ENCODE results near the gene P2RX5.

P2RX5 gene

DNA sequence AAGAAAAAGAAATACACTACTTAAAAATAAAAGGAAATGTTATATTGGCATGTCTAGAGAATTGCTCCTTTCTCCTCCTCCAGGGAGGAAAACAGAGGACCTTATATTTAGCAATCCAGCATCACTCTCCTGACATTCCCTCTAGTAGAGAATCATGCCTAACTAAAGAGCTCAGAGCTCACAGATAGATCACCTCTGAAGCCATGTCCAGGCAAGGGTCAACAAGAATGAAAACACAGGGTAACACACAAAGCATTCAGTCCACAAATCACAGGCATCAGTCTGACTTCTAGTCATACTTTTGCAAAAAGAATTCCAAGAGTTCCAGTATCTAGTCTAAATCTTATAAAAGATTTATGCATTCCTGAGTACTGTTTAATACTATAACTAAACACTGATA is 23.3 kb upstream of the P2RX5 start:
- TF ChIP-seq TEAD4 (IDR thresholded peaks at IDR 0.05) (no peak), TCF12 (IDR thresholded peaks at IDR 0.05; ENCODE audit: low read depth) (no peak)

DNA sequence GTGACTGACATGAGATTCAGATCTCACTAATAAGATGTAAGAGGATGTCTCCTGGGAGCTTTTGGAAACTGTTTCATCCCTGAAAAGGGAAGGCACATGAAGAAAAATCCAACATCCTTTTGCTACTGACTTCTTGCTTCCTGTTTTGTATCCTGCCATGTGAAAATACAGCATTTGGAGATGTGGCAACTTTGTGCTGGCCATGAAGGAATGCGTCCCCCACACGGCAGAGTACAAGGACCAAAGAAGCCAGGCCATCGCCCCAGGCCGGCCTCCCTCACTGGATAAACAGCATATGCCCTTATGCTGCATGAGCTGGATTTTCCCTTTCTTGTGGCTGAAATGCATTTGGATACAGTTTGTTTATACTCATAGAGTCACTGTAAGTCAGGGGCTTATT is 22.2 kb upstream of the P2RX5 start:
- TF ChIP-seq NFIC (IDR thresholded peaks at IDR 0.05) (no peak), RAD21 (IDR thresholded peaks at IDR 0.05; ENCODE audit: low read depth) (no peak), ZBTB7A (IDR thresholded peaks at IDR 0.05; ENCODE audit: low read depth) (no peak), EGR1 (IDR thresholded peaks at IDR 0.05) (no peak), YY1 (IDR thresholded peaks at IDR 0.05; ENCODE audit: low read depth) (no peak)
- TF ChIP-seq, protein P1, sequence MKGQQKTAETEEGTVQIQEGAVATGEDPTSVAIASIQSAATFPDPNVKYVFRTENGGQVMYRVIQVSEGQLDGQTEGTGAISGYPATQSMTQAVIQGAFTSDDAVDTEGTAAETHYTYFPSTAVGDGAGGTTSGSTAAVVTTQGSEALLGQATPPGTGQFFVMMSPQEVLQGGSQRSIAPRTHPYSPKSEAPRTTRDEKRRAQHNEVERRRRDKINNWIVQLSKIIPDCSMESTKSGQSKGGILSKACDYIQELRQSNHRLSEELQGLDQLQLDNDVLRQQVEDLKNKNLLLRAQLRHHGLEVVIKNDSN (IDR thresholded peaks at IDR 0.05): no peak

DNA sequence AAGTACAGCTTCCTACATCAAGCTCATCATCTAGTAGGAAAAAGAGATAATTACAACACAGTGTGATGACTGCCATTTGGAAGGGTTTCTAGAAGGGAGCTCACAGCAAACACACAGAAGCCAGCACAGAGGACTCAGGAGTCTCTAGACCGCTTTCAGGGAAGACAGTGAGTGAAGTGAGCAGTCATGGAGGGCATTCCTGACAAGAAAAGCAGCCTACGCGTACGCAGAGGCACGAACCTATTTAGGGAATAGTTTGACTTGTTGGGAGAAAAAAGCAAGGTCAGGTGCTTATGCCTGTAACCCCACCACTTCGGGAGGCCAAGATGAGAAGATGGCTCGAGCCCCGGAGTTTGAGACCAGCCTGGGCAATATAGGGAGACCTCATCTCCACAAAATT is 19.3 kb upstream of the P2RX5 start:
- TF ChIP-seq EP300 (IDR thresholded peaks at IDR 0.05; ENCODE audit: borderline replicate concordance) (no peak), FOXM1 (IDR thresholded peaks at IDR 0.05; ENCODE audit: borderline replicate concordance, low read depth) (no peak), YY1 (IDR thresholded peaks at IDR 0.05; ENCODE audit: low read depth) (no peak), CEBPB (IDR thresholded peaks at IDR 0.05) (no peak), CREB1 (IDR thresholded peaks at IDR 0.05; ENCODE audit: low read depth) (no peak)

DNA sequence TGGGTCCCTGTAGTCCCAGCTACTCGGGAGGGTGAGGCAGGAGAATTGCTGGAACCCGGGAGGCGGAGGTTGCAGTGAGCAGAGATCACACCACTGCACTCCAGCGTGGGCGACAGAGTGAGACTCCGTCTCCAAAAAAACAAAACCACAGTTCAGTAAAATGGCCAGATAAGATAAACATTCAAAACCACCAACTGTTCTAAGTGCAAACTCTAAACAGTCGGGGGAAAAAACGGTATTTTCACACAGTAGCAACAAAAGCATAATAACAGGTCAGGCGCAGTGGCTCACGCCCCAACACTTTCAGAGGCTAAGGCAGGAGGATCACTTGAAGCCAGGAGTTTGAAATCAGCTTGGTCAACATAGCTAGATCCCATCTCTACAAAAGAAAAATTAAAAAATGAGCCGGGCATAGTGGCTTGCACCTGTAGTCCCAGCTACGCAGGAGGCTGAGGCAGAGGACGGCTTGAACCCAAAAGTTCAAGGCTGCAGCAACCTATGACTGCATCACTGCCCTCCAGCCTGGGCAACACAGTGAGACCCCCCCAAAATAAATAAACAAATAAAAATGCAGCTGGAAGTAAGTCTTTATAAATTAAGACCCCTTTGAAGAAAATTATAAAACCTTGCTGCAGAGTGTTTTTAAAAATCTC is 17.0 kb upstream of the P2RX5 start:
- TF ChIP-seq EGR1 (IDR thresholded peaks at IDR 0.05) (no peak), TAF1 (IDR thresholded peaks at IDR 0.05; ENCODE audit: low read depth) (no peak), EP300 (IDR thresholded peaks at IDR 0.05; ENCODE audit: borderline replicate concordance) (no peak), RAD21 (IDR thresholded peaks at IDR 0.05; ENCODE audit: low read depth) (no peak)
- TF ChIP-seq, protein P2, sequence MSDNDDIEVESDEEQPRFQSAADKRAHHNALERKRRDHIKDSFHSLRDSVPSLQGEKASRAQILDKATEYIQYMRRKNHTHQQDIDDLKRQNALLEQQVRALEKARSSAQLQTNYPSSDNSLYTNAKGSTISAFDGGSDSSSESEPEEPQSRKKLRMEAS (IDR thresholded peaks at IDR 0.05): no peak
- TF ChIP-seq, protein P1 (IDR thresholded peaks at IDR 0.05): no peak
- TF ChIP-seq, protein P3, sequence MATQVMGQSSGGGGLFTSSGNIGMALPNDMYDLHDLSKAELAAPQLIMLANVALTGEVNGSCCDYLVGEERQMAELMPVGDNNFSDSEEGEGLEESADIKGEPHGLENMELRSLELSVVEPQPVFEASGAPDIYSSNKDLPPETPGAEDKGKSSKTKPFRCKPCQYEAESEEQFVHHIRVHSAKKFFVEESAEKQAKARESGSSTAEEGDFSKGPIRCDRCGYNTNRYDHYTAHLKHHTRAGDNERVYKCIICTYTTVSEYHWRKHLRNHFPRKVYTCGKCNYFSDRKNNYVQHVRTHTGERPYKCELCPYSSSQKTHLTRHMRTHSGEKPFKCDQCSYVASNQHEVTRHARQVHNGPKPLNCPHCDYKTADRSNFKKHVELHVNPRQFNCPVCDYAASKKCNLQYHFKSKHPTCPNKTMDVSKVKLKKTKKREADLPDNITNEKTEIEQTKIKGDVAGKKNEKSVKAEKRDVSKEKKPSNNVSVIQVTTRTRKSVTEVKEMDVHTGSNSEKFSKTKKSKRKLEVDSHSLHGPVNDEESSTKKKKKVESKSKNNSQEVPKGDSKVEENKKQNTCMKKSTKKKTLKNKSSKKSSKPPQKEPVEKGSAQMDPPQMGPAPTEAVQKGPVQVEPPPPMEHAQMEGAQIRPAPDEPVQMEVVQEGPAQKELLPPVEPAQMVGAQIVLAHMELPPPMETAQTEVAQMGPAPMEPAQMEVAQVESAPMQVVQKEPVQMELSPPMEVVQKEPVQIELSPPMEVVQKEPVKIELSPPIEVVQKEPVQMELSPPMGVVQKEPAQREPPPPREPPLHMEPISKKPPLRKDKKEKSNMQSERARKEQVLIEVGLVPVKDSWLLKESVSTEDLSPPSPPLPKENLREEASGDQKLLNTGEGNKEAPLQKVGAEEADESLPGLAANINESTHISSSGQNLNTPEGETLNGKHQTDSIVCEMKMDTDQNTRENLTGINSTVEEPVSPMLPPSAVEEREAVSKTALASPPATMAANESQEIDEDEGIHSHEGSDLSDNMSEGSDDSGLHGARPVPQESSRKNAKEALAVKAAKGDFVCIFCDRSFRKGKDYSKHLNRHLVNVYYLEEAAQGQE (IDR thresholded peaks at IDR 0.05; ENCODE audit: low read depth): no peak

DNA sequence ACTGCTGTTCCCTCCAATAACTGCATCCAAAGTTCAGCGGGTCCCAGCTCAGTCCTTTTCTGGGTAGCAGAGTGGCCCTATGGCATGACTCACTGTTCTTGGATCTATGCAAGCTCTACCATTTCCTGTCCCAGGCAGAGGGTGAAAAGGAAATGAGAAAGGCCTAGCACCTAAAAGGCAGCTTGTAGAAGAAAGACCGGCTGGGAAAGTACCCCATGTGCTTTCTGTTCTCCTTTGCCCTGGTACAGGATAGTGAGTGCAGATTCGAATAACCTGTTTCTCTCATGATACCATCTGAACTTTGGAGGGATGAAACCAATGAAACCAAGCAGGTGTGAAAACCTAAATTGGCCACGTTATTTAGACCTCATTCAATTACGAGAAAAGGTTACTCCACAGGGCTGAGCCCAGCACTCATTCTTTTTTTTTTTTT is 15.0 kb upstream of the P2RX5 start:
- no peak for TF ChIP-seq TEAD4 (IDR thresholded peaks at IDR 0.05)
- no peak for TF ChIP-seq CEBPB (IDR thresholded peaks at IDR 0.05)
- no peak for TF ChIP-seq EGR1 (IDR thresholded peaks at IDR 0.05)
- no peak for TF ChIP-seq TCF12 (IDR thresholded peaks at IDR 0.05; ENCODE audit: low read depth)
- no peak for TF ChIP-seq CREB1 (IDR thresholded peaks at IDR 0.05; ENCODE audit: low read depth)
- no peak for TF ChIP-seq ZBTB7A (IDR thresholded peaks at IDR 0.05; ENCODE audit: low read depth)
- no peak for TF ChIP-seq YY1 (IDR thresholded peaks at IDR 0.05; ENCODE audit: low read depth)
- TF ChIP-seq NFIC (IDR thresholded peaks at IDR 0.05): no peak
- TF ChIP-seq, protein P2 (IDR thresholded peaks at IDR 0.05): no peak
- TF ChIP-seq TAF1 (IDR thresholded peaks at IDR 0.05; ENCODE audit: low read depth): no peak
- no peak for TF ChIP-seq FOXM1 (IDR thresholded peaks at IDR 0.05; ENCODE audit: borderline replicate concordance, low read depth)

DNA sequence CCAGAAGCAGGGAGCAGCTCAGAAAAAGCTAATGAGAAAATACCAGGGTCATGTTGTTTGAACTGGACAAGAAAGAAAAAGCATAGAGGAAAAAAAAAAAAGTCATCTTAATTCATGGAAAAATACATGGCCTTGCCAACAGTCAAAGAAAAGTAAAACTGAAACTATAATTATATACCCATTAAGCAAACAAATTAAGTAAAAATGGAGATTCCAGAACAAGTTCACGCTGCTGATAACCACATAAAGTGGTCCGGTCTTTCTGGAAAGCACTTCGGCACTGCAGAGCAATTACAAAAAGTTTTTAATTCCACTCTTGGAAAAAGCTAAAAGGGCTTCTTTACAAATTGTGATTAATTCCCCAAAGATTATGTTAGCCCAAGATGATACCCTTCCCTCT is 12.4 kb upstream of the P2RX5 start:
- TF ChIP-seq TAF1 (IDR thresholded peaks at IDR 0.05; ENCODE audit: low read depth) (no peak), FOXM1 (IDR thresholded peaks at IDR 0.05; ENCODE audit: borderline replicate concordance, low read depth) (no peak), TCF12 (IDR thresholded peaks at IDR 0.05; ENCODE audit: low read depth) (no peak), ZBTB7A (IDR thresholded peaks at IDR 0.05; ENCODE audit: low read depth) (no peak), EP300 (IDR thresholded peaks at IDR 0.05; ENCODE audit: borderline replicate concordance) (no peak), EGR1 (IDR thresholded peaks at IDR 0.05) (no peak), RAD21 (IDR thresholded peaks at IDR 0.05; ENCODE audit: low read depth) (no peak), TEAD4 (IDR thresholded peaks at IDR 0.05) (no peak), CREB1 (IDR thresholded peaks at IDR 0.05; ENCODE audit: low read depth) (no peak), CEBPB (IDR thresholded peaks at IDR 0.05) (no peak)
- TF ChIP-seq, protein P1 (IDR thresholded peaks at IDR 0.05): no peak
- TF ChIP-seq, protein P2 (IDR thresholded peaks at IDR 0.05): no peak
- TF ChIP-seq, protein P3 (IDR thresholded peaks at IDR 0.05; ENCODE audit: low read depth): no peak
